ENCODE results near the gene RASGEF1C.

Gene RASGEF1C

DNA sequence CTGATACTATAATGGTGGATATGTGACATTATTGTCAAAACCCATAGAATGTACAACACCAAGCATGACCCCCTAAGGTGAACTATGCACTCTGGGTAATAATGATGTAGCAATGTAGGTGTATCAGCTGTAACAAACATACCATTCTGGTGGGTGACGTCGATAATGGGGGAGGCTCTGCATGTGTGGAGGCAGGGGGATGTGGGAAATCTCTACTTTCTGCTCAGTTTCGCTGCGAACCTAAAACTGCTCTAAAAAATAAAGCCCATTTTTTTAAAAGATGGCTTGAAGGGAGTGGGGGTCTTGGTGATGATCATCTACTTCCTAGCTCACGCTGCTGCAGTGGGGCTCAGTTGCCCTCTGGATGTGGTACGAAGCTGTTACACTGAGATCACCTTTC lies 51.1 kb downstream of the RASGEF1C start:
- DNase-seq: no peak

GRCh38 chr5:180156141-180156540 lies 52.9 kb downstream of the RASGEF1C start:
- no peak for DNase-seq

DNA sequence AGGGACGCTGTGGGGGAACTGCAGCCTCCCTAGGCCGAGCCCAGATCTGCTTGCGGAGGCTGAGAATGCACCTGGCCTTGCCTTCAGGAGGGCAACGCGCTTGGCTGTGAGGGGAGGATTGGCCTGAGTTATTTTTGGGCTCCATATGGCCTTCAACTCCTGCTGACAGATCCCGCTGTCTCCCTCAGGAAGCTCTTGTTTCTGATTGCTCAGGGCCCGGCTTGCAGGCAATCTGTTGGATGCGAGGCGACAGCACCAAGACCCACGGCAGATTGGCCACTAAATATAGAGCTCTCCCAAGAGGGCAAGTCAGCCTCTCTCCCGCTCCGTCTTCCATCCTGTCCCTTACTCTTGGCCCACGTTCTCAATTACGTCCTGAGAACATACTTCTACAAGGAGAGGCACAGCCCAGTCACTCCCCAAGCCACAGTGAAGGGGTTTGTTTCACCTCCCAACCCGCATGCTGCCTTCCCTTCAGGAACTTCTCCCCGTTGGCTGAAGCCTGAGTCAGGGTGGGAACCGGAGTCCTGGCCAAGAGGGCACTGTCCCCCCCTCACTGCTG lies 53.6 kb downstream of the RASGEF1C start:
- DNase-seq: no peak

GRCh38 chr5:180154821-180155364 lies 54.1 kb downstream of the RASGEF1C start:
- DNase-seq: no peak

DNA sequence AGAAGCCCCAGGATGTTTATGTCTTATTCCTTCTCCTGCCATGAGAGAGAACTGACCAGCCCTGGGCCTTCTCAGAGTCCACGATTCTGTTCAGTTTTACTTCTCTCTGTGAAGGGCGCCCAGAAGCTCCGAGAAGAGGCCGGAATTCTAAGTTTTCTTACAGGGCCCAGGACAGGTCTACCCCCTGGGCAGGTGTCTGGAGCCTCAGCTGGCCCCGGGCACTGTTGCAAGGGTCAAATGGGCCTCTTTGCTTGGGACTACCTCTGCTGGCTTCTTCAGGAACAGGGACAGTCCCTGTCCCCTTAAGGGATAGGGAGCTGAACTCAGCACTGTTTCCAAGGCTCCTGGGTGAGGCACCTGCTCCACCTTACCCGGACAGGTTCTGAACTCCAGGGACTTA lies 55.0 kb downstream of the RASGEF1C start:
- no peak for DNase-seq

GRCh38 chr5:180153099-180153498 lies 55.9 kb downstream of the RASGEF1C start:
- DNase-seq: no peak

DNA sequence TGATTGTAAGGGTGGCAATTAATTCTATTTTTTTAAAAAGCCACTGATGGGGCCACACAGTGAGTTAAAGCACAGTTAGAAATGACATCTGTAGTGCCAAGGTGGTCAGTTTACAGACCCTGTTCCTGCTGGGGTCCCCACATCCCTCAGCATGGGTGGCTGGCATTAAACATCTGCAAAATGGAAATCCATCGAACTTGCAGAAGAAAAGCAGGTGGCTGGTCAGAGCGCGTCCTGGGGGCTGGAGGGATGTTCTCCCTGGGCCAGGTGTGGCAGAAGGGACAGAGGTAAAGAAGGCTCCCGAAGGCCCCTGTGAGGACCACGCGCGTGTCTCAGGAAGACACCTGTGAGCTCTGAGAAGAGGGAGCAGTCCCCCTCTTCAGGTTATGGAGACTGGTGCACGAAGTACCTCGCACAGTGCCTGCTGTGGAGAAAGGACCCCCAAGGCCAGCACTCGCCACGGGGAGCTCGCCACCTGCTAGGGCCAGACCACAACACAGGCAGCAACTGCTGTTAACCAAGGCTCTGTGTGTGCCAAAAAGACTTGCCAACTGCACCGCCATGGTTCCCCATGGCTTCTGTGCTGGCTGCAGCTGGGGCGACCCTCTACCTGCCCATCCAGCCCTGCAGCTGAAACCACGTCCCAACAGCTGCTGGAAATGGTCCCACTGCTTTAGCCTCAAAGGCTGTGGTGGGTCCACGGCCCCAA lies 65.2 kb downstream of the RASGEF1C start:
- no peak for DNase-seq

- no peak for DNase-seq
Observed at GRCh38 chr5:180142824-180143610, 66.0 kb downstream of the RASGEF1C start.

GRCh38 chr5:180142021-180142765 lies 66.8 kb downstream of the RASGEF1C start:
- no peak for DNase-seq

DNA sequence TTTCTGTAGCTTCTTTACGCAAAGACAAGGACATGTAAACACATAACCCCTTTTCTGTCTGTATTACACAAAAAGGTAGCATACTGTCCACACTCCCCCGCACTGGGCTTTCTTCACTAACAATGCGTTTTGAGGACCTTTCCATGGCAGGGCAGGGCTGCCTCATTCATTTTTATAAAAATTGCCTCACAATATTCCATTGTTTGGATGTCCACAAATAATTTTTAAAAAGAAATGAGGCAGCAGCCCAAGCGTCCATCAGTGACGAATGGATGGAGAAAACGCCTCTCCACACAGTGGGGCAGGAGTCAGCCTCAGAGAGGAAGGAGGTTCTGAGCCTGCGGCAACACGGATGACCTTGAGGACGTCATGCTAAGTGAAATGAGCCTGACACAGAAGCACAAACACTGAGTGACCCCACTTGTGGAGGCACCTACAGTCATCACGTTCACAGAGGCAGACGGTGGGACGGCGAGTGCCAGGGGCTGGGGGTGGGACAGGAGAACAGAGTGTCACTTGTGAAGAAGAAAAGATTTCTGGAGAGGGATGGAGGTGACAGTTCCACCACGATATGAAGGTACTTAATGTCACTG lies 67.8 kb downstream of the RASGEF1C start:
- DNase-seq: no peak

- no peak for DNase-seq
Observed at GRCh38 chr5:180140571-180140970, 68.4 kb downstream of the RASGEF1C start.

DNA sequence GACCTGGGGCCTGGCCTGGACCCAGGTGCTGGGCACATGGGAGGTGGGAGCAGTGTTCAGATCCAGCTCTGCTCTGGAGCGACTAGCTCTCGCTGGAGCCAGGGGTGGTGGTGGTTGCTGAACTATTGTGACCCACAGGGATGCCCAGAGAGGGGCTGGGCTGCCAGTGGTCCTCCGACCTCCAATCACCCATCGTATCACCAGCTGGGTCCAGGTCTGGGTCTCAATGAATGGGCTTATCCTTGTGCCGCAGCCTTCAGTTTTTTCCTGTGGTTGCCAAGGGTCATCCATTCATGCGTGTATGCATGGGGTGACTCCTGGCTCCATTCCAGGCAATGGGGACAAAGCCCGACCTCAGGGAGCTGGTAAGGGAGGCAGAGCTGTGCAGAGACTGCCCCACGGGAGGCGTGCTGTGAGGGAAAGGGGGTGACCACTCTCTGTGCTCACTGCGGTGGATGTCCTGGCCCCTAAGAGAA lies 68.9 kb downstream of the RASGEF1C start:
- DNase-seq: no peak

DNA sequence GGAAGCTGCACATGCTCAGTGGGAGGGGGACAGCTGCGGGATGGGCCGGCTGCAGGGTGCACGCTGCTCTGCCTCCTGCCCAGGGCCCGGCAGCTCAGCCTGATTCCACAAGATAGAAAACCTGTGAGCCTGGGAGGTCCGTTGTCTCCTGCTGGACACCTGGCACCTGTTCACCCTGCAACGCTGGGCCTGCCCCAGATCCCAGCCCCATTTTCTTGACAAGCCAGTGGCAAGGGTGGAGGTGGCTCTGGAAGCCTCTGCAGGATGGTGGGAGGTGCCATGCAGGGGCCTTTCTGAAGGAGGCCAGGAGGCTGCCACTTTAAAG lies 69.3 kb downstream of the RASGEF1C start:
- no peak for DNase-seq

DNA sequence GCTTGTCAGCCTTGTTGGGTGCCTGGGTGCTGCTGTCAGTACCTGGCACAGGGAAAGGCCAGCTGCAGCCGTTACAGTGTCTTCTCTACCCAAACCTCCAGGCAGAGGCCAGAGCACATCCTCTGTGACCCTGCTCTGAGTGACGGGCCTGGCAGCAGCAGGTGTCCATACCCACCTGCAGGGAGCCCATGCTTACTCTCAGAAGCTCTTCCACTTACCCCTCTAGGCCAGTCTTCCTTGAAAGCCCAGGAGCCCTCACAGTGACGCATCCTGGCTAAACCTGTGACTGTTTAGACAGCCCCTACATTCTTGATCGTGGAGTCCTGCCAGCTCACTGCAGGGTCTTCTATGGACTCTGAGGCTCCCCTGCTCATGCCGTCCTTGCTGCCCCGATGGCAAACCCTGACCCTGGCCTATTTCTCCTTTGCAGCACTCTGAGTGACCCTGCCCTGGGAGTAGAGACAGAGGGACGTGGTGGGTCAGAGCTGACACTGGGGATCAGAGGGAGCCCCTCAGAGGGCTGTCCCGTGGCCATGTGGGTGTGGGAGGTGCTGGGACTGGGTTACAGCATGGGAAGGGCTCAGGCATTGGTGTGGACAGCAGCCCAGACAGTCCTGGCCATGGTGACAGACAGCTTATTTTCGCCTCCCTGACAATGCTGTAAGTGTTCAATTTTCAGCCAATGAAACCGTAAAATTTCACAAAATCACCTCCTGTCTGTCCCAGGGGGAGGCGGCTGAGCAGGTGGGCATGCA lies 69.9 kb downstream of the RASGEF1C start:
- DNase-seq: no peak

DNA sequence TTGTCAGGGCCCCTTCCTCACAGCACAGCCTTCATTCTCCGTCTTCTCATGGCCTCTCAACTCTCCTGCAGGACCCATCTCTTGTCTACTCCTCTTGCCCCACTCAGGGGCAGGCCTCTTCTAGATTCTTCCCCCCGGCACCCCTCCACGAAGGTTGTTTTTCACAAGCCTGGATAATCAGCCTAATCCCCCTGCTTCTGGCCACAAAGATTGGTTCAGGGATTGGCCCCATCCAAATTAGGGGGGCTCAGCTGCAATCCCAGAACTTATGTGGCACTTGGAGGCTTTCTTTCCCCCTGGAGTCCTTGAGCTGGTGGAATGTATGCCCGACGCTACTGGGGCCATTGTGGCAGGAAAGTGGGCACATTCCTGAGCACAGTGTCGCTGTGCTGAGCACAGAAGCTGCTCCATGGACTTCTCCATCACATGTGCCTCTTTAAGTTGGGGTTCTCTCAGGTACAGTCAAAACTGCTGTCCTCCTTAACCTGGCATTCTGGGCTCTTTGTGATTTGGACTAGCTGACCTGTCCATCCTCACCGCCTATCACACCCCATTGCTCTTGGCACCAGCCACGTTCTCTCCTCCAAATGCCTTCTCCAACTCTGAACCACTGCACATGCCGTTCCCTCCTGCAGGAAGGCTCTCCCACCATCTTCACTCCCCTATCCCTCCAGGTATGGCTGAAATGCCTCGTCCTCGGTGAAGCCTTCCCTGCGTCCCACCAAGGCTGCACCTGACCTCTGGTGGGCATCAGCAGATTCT lies 70.6 kb downstream of the RASGEF1C start:
- DNase-seq: no peak

GRCh38 chr5:180137401-180138213 lies 71.4 kb downstream of the RASGEF1C start:
- DNase-seq: no peak

GRCh38 chr5:180136630-180137381 lies 72.2 kb downstream of the RASGEF1C start:
- DNase-seq: no peak

- DNase-seq: no peak
Observed at GRCh38 chr5:180135967-180136629, 72.9 kb downstream of the RASGEF1C start.

Measured in effector CD4-positive, alpha-beta T cell (primary cell).